GM12892 (cell line): ENCODE data around the gene DENND1A.

ENCODE experiments used
- POLR2A ChIP-seq: IDR thresholded peaks from 2 replicates; pipeline ENCODE4 v1.6.1; 2011; ENCODE audit warnings: low read depth, low read length, control low read depth
- POLR2AphosphoS5 ChIP-seq: IDR thresholded peaks from 2 replicates; pipeline ENCODE4 v1.6.1; 2011; ENCODE audit warnings: low read depth, low read length, control low read depth

- TF ChIP-seq POLR2AphosphoS5 (no peak), POLR2A (no peak)
Observed at GRCh38 chr9:123505496-123505895, 424.4 kb downstream of the DENND1A start.
